Thymus (tissue), 14 donors: ENCODE results near the gene NUS1. TPM values are rescaled to one million over a fixed set of nuclear protein-coding genes. Genes with fewer than 3 reads are reported as not detected.
A peak's percentile ranks its signal among the peaks of the same experiment; 100 is the strongest.
"Not testable (repeated sequence)": the region's sequence is repeated elsewhere in the genome, so short reads cannot be mapped to it uniquely, and the experiment has no call there.

ENCODE experiments used
- DNase-seq, 9 donors: peaks; one replicate each; pipeline ENCODE4 v3.0.0-alpha.2; 2013; ENCODE audit warnings: low spot score in 9 of 9, low read depth in 6 of 9, missing footprints in 1 of 9
- H3K27ac ChIP-seq, 2 donors: one replicate each; pipeline ENCODE4 v1.5.1; 2013; ENCODE audit warnings: control low read depth in 1 of 2, low read depth in 1 of 2, low read length in 1 of 2, mild to moderate bottlenecking in 1 of 2, moderate library complexity in 1 of 2
- H3K27me3 ChIP-seq, 2 donors: one replicate each; pipeline ENCODE4 v1.5.1; 2013; ENCODE audit warnings: low read length in 1 of 2; ENCODE audit not compliant: control insufficient read depth in 2 of 2, insufficient read depth in 1 of 2
- H3K36me3 ChIP-seq, 2 donors: one replicate each; pipeline ENCODE4 v1.5.1; 2013; ENCODE audit warnings: low read length in 1 of 2, mild to moderate bottlenecking in 1 of 2, moderate library complexity in 1 of 2; ENCODE audit not compliant: control insufficient read depth in 2 of 2, insufficient read depth in 2 of 2
- H3K4me1 ChIP-seq, 2 donors: one replicate each; pipeline ENCODE4 v1.5.1; 2013; ENCODE audit warnings: low read length in 2 of 2; ENCODE audit not compliant: control insufficient read depth in 2 of 2, insufficient read depth in 2 of 2
- H3K4me3 ChIP-seq, 2 donors: one replicate each; pipeline ENCODE4 v1.5.1; 2013; ENCODE audit warnings: low read length in 2 of 2, control low read depth in 1 of 2, mild to moderate bottlenecking in 1 of 2
- H3K9me3 ChIP-seq, 2 donors: one replicate each; pipeline ENCODE4 v1.5.1; 2013; ENCODE audit warnings: low read length in 1 of 2, mild to moderate bottlenecking in 1 of 2; ENCODE audit not compliant: control insufficient read depth in 2 of 2, insufficient read depth in 1 of 2
- WGBS: extraction: QIAGEN DNeasy Blood & Tissue Kit; methylation state at CpG from one replicate; pipeline ENCODE4 v1.1.7; 2013; 5-methylcytosine and 5-hydroxymethylcytosine counted together
- long read RNA-seq, 10 donors: transcript quantifications; one replicate each; lab custom pipeline, GENCODE V29; 2026
- polyA plus RNA-seq: library from polyadenylated mRNA; stranded (reverse); fragments of 200-250 nt; gene quantifications from one replicate; pipeline ENCODE4 v1.2.3, GENCODE V29; 2013
- total RNA-seq: library from RNA; stranded (reverse); fragments of 120-200 nt; gene quantifications from one replicate; pipeline ENCODE4 v1.2.4, GENCODE V29; 2013
- donor health status: healthy.

The NUS1 gene
- total RNA-seq, result 10.0 TPM
- polyA plus RNA-seq, result 25.1 TPM
- long read RNA-seq, donor 1, full-length matches to known transcripts, result 2 of 2 reads
- long read RNA-seq, donor 1, partial matches to known transcripts, result 0 of 2 reads
- long read RNA-seq, donor 1, other reads (novel, unspliced or antisense), result 0 of 2 reads
- long read RNA-seq, donor 2, result 0 reads
- long read RNA-seq, donor 3, full-length matches to known transcripts, result 8 of 8 reads
- long read RNA-seq, donor 3, partial matches to known transcripts, result 0 of 8 reads
- long read RNA-seq, donor 3, other reads (novel, unspliced or antisense), result 0 of 8 reads
- long read RNA-seq, donor 4, full-length matches to known transcripts, result 8 of 8 reads
- long read RNA-seq, donor 4, partial matches to known transcripts, result 0 of 8 reads
- long read RNA-seq, donor 4, other reads (novel, unspliced or antisense), result 0 of 8 reads
- long read RNA-seq, donor 5, full-length matches to known transcripts, result 18 of 18 reads
- long read RNA-seq, donor 5, partial matches to known transcripts, result 0 of 18 reads
- long read RNA-seq, donor 5, other reads (novel, unspliced or antisense), result 0 of 18 reads
- long read RNA-seq, donor 6, full-length matches to known transcripts, result 9 of 9 reads
- long read RNA-seq, donor 6, partial matches to known transcripts, result 0 of 9 reads
- long read RNA-seq, donor 6, other reads (novel, unspliced or antisense), result 0 of 9 reads
- long read RNA-seq, donor 7, full-length matches to known transcripts, result 7 of 7 reads
- long read RNA-seq, donor 7, partial matches to known transcripts, result 0 of 7 reads
- long read RNA-seq, donor 7, other reads (novel, unspliced or antisense), result 0 of 7 reads
- long read RNA-seq, donor 8, full-length matches to known transcripts, result 6 of 6 reads
- long read RNA-seq, donor 8, partial matches to known transcripts, result 0 of 6 reads
- long read RNA-seq, donor 8, other reads (novel, unspliced or antisense), result 0 of 6 reads
- long read RNA-seq, donor 9, full-length matches to known transcripts, result 8 of 8 reads
- long read RNA-seq, donor 9, partial matches to known transcripts, result 0 of 8 reads
- long read RNA-seq, donor 9, other reads (novel, unspliced or antisense), result 0 of 8 reads
- long read RNA-seq, donor 10, full-length matches to known transcripts, result 5 of 5 reads
- long read RNA-seq, donor 10, partial matches to known transcripts, result 0 of 5 reads
- long read RNA-seq, donor 10, other reads (novel, unspliced or antisense), result 0 of 5 reads

DNA sequence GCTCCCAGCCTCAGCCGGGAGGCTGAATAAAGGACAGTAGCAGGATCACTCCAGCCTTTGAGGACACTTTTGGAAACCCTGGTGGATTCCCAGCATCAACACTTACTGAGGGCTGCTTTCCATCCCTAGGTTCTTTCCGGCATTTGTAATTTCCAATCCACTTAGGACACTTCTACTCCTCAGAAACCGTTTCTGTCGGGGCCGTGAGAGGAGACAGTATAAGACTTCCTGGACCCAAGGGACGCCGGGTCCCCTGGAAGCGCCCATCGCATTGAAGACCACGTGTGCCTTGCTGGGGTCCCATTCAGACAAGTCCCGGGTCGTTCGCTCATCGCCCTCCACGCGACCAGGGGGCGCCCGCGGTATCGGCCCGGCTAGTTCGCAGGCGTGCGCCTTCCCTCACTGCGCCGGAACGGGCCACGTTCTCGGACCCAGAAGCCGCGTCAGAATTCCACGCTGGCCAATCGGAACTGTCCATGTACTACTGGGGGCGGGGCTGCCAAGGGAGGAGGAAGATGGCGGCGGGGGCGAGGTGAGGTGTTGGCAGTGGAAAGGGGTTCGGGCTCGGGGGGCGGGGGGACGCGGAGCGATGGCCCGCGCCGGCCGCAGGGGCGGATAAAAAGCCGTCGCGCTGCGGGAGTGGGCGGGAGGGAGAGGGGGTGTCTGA, at the start of gene NUS1:
NUS1 (plus strand) TSS at position 479 of the 667 bp plus-strand sequence. CDS start 202 bp downstream, outside the sequence.
- DNase-seq, result peak; percentile 90 to 99 (median 98)
- WGBS, result under 1% methylated on average over 53 of the region's 53 CpGs
- H3K4me1 ChIP-seq, result peaks cover 11 to 14% of the 10 kb centered on the region in 2 donors
- peaks cover 0 to 4% of the 10 kb centered on the region in 2 donors for H3K36me3 ChIP-seq
- no peaks in the 10 kb centered on the region for H3K27me3 ChIP-seq
- H3K4me3 ChIP-seq, result peak within 1 kb of the TSS; percentile 55 to 67
- H3K9me3 ChIP-seq, result peaks cover 0 to 1% of the 10 kb centered on the region in 2 donors
- peak within 1 kb of the TSS; percentile 31 to 43 for H3K27ac ChIP-seq

DNA sequence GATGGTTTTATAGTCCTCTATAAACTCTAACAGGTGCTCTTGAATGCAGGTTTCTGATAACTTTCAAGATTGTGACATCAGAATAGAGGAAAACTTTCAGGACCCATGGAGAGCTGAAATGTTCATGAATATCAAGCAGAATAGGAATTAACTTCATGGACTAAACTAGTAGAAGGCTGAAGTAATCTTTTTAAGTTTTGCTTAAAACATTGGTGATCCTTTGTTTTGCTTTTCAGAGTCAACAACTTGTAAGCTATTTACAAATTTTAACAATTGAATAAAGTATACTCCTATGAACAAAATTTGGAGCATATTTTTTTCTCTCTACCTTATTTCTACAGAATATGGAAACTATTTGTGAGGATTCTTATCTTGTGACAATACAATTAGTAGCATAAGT, 47.7 kb upstream of the NUS1 start:
- no peak for DNase-seq
- Histone ChIP-seq H3K4me1 (no peaks in the 10 kb centered on the region), H3K4me3 (no peak overlapping the region), H3K27ac (no peak overlapping the region), H3K27me3 (no peaks in the 10 kb centered on the region), H3K36me3 (no peaks in the 10 kb centered on the region), H3K9me3 (peaks cover 0 to 4% of the 10 kb centered on the region in 2 donors)

DNA sequence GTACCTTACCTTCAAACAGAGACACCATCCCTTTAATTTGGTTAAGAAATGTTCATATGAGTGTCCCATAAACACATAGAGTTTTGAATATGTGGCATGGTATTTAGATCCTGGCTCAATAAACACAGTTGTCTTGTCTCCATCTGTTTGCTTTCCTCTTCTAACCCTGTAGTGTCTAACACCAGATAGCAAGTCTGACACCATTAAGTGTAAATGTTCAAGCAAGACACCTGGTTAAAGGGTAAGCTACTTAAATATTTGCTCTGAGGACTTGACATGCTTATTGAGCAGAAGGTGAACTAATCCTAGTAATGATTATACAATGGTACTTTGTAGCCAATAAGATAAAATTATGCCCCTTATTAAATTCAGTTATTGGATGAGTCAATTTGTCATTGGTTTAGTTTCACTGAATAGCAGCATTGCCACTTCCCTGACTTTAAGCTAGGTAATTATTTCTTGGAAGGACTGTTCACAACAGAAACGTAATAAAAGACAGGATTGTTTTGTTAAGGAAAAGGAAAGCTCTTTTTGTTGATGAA, 46.1 kb upstream of the NUS1 start:
- WGBS, result 86% methylated on average over 1 of the region's 1 CpG
- H3K27ac ChIP-seq, result no peak overlapping the region
- DNase-seq, result no peak
- H3K9me3 ChIP-seq, result peaks cover 0 to 4% of the 10 kb centered on the region in 2 donors
- H3K4me3 ChIP-seq, result no peak overlapping the region
- no peaks in the 10 kb centered on the region for H3K36me3 ChIP-seq
- H3K27me3 ChIP-seq, result no peaks in the 10 kb centered on the region
- no peaks in the 10 kb centered on the region for H3K4me1 ChIP-seq

DNA sequence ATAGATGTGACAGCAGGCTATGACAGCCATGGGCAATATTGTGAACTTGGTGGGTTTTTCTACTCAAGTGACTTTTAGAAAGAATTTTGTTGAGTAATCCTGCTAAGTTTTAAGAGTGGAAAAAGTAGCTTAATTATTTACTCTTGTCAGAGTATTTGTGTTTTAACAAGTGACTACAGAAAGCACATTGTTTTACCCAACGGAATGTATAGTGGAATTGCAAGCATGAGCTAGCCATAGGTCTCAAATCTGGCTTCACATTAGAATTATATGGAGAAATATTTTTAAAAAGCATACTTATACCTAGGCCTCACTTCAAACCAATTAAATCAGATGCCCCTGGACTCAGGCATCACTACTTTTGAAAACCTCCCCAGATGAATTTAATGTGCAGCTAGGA, 37.5 kb upstream of the NUS1 start:
- Histone ChIP-seq H3K27ac (no peak overlapping the region), H3K27me3 (no peaks in the 10 kb centered on the region), H3K9me3 (no peaks in the 10 kb centered on the region), H3K4me3 (no peak overlapping the region), H3K4me1 (no peaks in the 10 kb centered on the region), H3K36me3 (no peaks in the 10 kb centered on the region)
- DNase-seq, result no peak
- 96% methylated on average over 1 of the region's 1 CpG for WGBS

DNA sequence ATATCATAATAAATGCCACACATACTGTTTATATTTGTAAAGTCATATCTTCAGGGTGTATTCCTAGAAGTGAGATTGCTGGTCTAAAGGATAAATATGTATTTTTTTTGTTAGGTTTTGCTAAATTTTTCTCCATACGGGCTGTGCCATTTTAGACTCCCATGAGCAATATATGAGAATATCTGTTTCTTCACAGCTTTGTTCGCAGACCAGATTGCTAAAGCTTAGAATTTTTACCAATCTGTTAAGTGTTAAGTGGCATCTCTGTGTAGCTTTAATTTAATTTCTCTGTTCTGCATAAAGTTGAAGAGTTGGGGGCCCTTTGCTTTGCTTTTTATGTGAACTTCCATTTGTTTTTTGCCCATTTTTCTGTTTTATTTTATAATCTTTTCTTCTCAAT, 32.3 kb upstream of the NUS1 start:
- no peak overlapping the region for H3K27ac ChIP-seq
- WGBS, result 95% methylated on average over 2 of the region's 2 CpGs

DNA sequence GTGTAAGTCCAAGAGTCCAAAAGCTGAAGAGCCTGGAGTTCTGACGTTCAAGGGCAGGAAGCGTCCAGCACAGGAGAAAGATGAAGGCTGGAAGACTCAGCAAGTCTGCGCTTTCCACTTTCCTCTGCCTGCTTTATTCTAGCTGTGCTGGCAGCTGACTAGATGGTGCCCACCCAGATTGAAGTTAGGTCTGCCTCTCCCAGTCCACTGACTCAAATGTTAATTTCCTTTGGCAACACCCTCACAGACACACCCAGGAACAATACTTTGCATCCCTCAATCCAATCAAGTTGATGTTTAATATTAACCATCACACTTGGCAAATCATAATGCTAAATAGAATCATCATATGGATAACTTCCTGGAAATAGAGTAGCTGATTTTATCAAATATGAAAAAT, 23.3 kb upstream of the NUS1 start:
- DNase-seq, H3K36me3 ChIP-seq, H3K27me3 ChIP-seq, H3K9me3 ChIP-seq, H3K27ac ChIP-seq, H3K4me3 ChIP-seq: not testable (repeated sequence)
- H3K4me1 ChIP-seq, result peaks cover 6 to 12% of the 10 kb centered on the region in 2 donors
- WGBS, result 84% methylated on average over 3 of the region's 3 CpGs

More for the DNA sequence above, 32.3 kb upstream of the NUS1 start:
- Histone ChIP-seq H3K4me3 (no peak overlapping the region), H3K36me3 (no peaks in the 10 kb centered on the region), H3K4me1 (no peaks in the 10 kb centered on the region), H3K9me3 (no peaks in the 10 kb centered on the region), H3K27me3 (no peaks in the 10 kb centered on the region)
- no peak for DNase-seq

DNA sequence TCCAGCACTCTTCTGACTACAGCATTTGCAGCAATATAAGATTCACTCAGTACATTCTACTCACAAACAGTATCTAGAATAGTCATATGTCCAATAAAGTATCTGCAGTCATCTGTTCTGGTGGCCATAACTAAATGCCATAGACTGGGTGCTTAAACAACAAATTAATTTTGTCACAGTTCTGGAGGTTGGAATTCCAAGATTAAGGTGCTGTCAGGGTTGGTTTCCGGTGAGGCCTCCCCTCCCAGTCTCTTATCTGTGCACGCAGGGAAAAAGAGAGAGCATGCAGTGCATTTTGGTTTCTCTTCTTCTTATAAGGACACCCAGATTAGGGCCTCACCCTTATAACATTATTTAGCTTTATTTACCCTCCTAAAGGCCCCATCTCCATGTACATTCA, 21.3 kb upstream of the NUS1 start:
- no peak for DNase-seq
- no peak overlapping the region for H3K4me3 ChIP-seq
- no peaks in the 10 kb centered on the region for H3K36me3 ChIP-seq
- no peak overlapping the region for H3K27ac ChIP-seq
- H3K4me1 ChIP-seq, result peaks cover 6 to 12% of the 10 kb centered on the region in 2 donors
- 97% methylated on average over 2 of the region's 2 CpGs for WGBS
- H3K27me3 ChIP-seq, result no peaks in the 10 kb centered on the region
- H3K9me3 ChIP-seq, result no peaks in the 10 kb centered on the region

DNA sequence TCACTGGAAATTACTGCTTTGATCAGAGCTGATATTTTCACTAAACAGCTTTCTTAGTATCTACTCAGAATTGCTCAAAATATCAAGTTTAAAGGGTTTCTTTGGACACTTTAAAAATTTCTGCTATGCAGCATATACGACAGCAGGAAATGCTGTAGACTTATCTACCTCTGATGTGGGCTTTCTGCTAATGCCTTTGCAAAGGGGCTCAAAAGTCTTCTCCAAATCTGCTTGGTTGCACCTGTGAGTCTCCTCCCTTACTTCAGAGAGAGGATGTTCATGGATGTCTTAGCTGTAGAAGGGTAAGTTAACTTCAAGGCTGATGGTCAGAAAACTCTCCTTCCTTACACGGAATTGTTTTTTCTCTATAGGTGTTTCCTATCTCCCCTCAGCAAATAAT, 19.9 kb upstream of the NUS1 start:
- DNase-seq, result peak in 7 of 9 donors; percentile 23 to 79 (median 34)
- no peaks in the 10 kb centered on the region for H3K36me3 ChIP-seq
- H3K4me3 ChIP-seq, result no peak overlapping the region
- no peaks in the 10 kb centered on the region for H3K9me3 ChIP-seq
- H3K27me3 ChIP-seq, result no peaks in the 10 kb centered on the region
- peak overlapping the region in 1 of 2 donors; percentile 20 for H3K27ac ChIP-seq
- 16% methylated on average over 2 of the region's 2 CpGs for WGBS
- peaks cover 6 to 12% of the 10 kb centered on the region in 2 donors for H3K4me1 ChIP-seq
